Measurements from ENCODE around the gene RFX4.

The RFX4 gene

DNA sequence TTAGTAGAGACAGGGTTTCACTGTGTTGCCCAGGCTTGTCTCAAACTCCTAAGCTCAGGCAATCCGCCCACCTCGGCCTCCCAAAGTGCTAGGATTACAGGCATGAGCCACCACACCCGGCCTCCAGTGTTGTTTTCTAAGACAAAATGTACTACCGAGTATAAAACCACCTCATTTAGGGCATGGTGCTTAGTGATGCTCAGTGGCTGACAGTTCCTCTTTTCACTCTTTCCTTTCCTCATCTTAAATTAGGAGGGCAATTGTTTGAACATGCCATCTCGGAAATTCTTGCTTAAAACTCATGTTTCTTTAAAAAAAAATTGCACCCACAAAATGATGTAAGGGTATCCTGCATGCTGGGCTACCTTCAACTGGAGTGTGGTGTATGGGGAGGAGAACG, 89.0 kb downstream of the RFX4 start:
- no peak for DNase-seq
- Histone ChIP-seq H3K9me3 (ENCODE audit: control insufficient read depth, low read length) (no peaks in the 10 kb centered on the region), H3K4ac (ENCODE audit: low read depth in 1 of 2, low read length in 2 of 2) (no peak overlapping the region), H2AK5ac (ENCODE audit: low read length, severe bottlenecking) (no peak overlapping the region), H3K4me3 (ENCODE audit: insufficient read depth in 1 of 2, low read depth in 1 of 2, low read length in 2 of 2) (no peak overlapping the region), H3K36me3 (ENCODE audit: control insufficient read depth in 1 of 2, insufficient read depth in 2 of 2, low read depth in 1 of 2, low read length in 2 of 2) (no peaks in the 10 kb centered on the region), H4K8ac (ENCODE audit: low read length) (no peak overlapping the region), H3K14ac (ENCODE audit: low read length in 2 of 2) (no peak overlapping the region), H2BK12ac (ENCODE audit: low read length in 2 of 2) (no peak overlapping the region), H3K27me3 (ENCODE audit: control insufficient read depth in 1 of 2, insufficient read depth in 1 of 2, low read length in 2 of 2) (peaks cover 31 to 39% of the 10 kb centered on the region in 2 experiments), H3K4me1 (ENCODE audit: control insufficient read depth, insufficient read depth, low read depth, low read length) (no peaks in the 10 kb centered on the region), H2BK15ac (ENCODE audit: low read depth, poor library complexity, severe bottlenecking) (no peak overlapping the region), H4K91ac (ENCODE audit: low read length) (no peak overlapping the region), H2BK5ac (ENCODE audit: low read depth, low read length, poor library complexity, severe bottlenecking) (no peak overlapping the region), H2AFZ (ENCODE audit: low read depth, low read length) (no peak overlapping the region), H3K27ac (ENCODE audit: low read length, poor library complexity, severe bottlenecking) (no peak overlapping the region), H3K18ac (ENCODE audit: low read depth in 1 of 2, low read length in 2 of 2) (no peak overlapping the region), H3K9ac (ENCODE audit: low read length) (no peak overlapping the region), H2BK120ac (ENCODE audit: low read depth, low read length) (no peak overlapping the region), H3K23ac (ENCODE audit: low read length in 2 of 2) (no peak overlapping the region), H3K79me1 (replicated peaks; ENCODE audit: low read length, poor library complexity, severe bottlenecking) (no peaks in the 10 kb centered on the region), H3K4me2 (ENCODE audit: low read length, poor library complexity, severe bottlenecking) (no peak overlapping the region)
- 74% methylated on average over 4 of the region's 6 CpGs for WGBS

DNA sequence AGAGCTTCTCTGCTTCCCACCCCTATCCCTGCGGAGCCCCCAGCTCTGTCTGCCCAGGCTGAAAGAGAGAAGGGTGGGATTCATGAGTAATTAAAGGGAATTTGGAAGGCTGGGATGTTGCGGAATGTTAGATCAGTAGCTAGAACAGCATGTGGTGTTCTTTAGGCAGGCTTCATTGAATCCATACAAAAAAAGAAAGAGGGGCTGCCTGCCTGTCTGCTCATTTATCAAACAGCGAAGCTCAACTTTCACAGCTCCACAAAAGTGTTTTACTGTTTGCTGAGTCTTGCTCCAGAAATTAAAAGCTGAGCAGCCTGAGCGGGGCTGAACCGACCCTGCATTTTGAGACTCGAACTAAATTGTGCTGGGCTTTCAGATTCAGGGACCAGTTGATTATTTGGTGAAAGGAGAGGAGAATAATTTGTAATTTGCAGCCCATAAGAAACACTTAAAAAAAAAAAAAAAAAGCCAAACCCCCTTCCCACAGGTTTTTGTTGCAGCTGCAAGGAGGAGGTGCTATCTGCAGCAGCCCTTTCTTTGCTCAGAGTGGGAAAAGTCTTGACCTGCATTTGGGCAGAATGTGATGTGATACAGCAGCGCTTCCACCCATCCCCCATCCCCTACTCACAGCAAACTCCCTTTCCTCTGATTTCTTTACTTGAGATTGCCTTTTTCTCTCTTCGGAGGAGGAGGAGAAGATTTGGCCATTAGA, 89.7 kb downstream of the RFX4 start:
- no peaks in the 10 kb centered on the region for H3K79me1 ChIP-seq (replicated peaks; ENCODE audit: low read length, poor library complexity, severe bottlenecking)
- WGBS: 77% methylated on average over 5 of the region's 8 CpGs
- no peaks in the 10 kb centered on the region for H3K9me3 ChIP-seq (ENCODE audit: control insufficient read depth, low read length)
- H3K23ac ChIP-seq (ENCODE audit: low read length in 2 of 2): no peak overlapping the region
- no peak overlapping the region for H3K18ac ChIP-seq (ENCODE audit: low read depth in 1 of 2, low read length in 2 of 2)
- H3K27ac ChIP-seq (ENCODE audit: low read length, poor library complexity, severe bottlenecking): no peak overlapping the region
- no peak overlapping the region for H2AK5ac ChIP-seq (ENCODE audit: low read length, severe bottlenecking)
- no peak for DNase-seq
- no peak overlapping the region for H2AFZ ChIP-seq (ENCODE audit: low read depth, low read length)
- H4K91ac ChIP-seq (ENCODE audit: low read length): no peak overlapping the region
- no peak overlapping the region for H3K4me3 ChIP-seq (ENCODE audit: insufficient read depth in 1 of 2, low read depth in 1 of 2, low read length in 2 of 2)
- H3K36me3 ChIP-seq (ENCODE audit: control insufficient read depth in 1 of 2, insufficient read depth in 2 of 2, low read depth in 1 of 2, low read length in 2 of 2): no peaks in the 10 kb centered on the region
- no peak overlapping the region for H4K8ac ChIP-seq (ENCODE audit: low read length)
- no peak overlapping the region for H3K14ac ChIP-seq (ENCODE audit: low read length in 2 of 2)
- H3K27me3 ChIP-seq (ENCODE audit: control insufficient read depth in 1 of 2, insufficient read depth in 1 of 2, low read length in 2 of 2): peaks cover 29 to 32% of the 10 kb centered on the region in 2 experiments
- no peak overlapping the region for H2BK15ac ChIP-seq (ENCODE audit: low read depth, poor library complexity, severe bottlenecking)
- H3K4me2 ChIP-seq (ENCODE audit: low read length, poor library complexity, severe bottlenecking): no peak overlapping the region
- no peak overlapping the region for H3K9ac ChIP-seq (ENCODE audit: low read length)
- no peak overlapping the region for H2BK5ac ChIP-seq (ENCODE audit: low read depth, low read length, poor library complexity, severe bottlenecking)
- no peaks in the 10 kb centered on the region for H3K4me1 ChIP-seq (ENCODE audit: control insufficient read depth, insufficient read depth, low read depth, low read length)
- no peak overlapping the region for H2BK120ac ChIP-seq (ENCODE audit: low read depth, low read length)
- no peak overlapping the region for H2BK12ac ChIP-seq (ENCODE audit: low read length in 2 of 2)
- H3K4ac ChIP-seq (ENCODE audit: low read depth in 1 of 2, low read length in 2 of 2): no peak overlapping the region

DNA sequence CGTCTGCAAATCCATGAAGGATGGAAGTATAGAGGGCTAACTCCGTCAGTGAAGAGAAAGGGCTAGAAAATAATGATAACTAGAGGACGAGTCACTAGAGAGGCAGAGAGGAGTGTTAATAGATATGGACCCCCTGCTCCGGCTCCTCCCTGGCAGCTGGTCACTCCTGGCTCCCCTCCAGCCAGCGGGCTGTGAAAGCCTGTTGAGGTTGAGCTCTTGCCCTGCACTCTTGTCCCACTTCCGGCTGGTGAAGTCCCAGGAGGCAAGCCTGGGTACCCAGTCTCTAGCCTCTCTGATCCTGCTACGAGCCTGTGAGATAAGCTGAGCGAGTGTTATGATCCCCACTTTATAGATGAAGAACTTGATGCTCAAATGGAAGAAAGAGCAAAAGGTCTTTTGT, 90.3 kb downstream of the RFX4 start:
- H2BK15ac ChIP-seq (ENCODE audit: low read depth, poor library complexity, severe bottlenecking): no peak overlapping the region
- 72% methylated on average over 7 of the region's 8 CpGs for WGBS
- no peak overlapping the region for H3K27ac ChIP-seq (ENCODE audit: low read length, poor library complexity, severe bottlenecking)

DNA sequence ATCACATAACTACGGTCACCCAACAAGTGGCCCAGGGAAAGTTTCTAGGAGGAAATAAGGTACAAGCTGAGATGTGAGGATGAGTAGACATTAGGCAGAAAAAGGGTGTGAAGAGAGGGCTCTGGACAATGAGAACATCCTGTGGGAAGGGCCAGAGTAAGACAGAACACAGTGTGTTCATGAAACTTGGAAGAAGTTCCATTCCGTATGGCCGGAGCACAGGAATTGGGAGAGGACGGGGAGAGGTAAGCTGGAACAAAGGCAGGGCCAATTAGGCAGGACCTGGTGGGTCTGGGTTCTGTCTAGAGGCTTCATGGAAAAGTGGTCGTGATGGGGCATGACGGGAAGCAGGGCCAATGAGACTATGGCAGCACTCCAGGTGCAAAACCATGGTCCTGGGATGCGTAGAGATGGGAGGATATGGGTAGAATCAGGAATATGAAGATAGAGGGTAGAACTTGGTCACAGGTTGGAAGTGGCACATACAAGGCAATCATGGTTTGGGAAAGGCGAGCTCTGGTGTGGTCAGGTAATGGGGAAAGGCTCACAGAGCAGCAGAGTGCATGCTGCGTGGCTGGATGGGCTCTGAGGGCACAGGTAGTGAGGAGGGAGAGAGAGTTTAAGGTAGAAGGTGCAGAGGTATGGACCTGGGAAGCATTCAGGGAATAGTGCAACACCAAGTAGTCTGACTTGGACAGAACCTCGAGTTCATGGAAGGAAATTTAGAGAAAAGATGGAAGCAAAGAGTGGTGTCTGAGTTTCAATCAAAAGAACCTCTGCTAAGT, 93.0 kb downstream of the RFX4 start:
- H3K4ac ChIP-seq (ENCODE audit: low read depth in 1 of 2, low read length in 2 of 2): no peak overlapping the region
- no peak overlapping the region for H2AK5ac ChIP-seq (ENCODE audit: low read length, severe bottlenecking)
- 86% methylated on average over 10 of the region's 10 CpGs for WGBS
- H3K79me1 ChIP-seq (replicated peaks; ENCODE audit: low read length, poor library complexity, severe bottlenecking): no peaks in the 10 kb centered on the region
- H4K91ac ChIP-seq (ENCODE audit: low read length): peak overlapping the region; percentile 53
- no peak overlapping the region for H2BK12ac ChIP-seq (ENCODE audit: low read length in 2 of 2)
- no peak overlapping the region for H3K9ac ChIP-seq (ENCODE audit: low read length)
- H3K9me3 ChIP-seq (ENCODE audit: control insufficient read depth, low read length): no peaks in the 10 kb centered on the region
- H4K8ac ChIP-seq (ENCODE audit: low read length): no peak overlapping the region
- no peaks in the 10 kb centered on the region for H3K36me3 ChIP-seq (ENCODE audit: control insufficient read depth in 1 of 2, insufficient read depth in 2 of 2, low read depth in 1 of 2, low read length in 2 of 2)
- H2BK5ac ChIP-seq (ENCODE audit: low read depth, low read length, poor library complexity, severe bottlenecking): no peak overlapping the region
- H2BK120ac ChIP-seq (ENCODE audit: low read depth, low read length): no peak overlapping the region
- H3K18ac ChIP-seq (ENCODE audit: low read depth in 1 of 2, low read length in 2 of 2): no peak overlapping the region
- no peak overlapping the region for H3K4me3 ChIP-seq (ENCODE audit: insufficient read depth in 1 of 2, low read depth in 1 of 2, low read length in 2 of 2)
- no peaks in the 10 kb centered on the region for H3K4me1 ChIP-seq (ENCODE audit: control insufficient read depth, insufficient read depth, low read depth, low read length)
- H3K27me3 ChIP-seq (ENCODE audit: control insufficient read depth in 1 of 2, insufficient read depth in 1 of 2, low read length in 2 of 2): peaks cover 27 to 29% of the 10 kb centered on the region in 2 experiments
- no peak overlapping the region for H3K14ac ChIP-seq (ENCODE audit: low read length in 2 of 2)
- H2BK15ac ChIP-seq (ENCODE audit: low read depth, poor library complexity, severe bottlenecking): no peak overlapping the region
- no peak overlapping the region for H3K4me2 ChIP-seq (ENCODE audit: low read length, poor library complexity, severe bottlenecking)
- H2AFZ ChIP-seq (ENCODE audit: low read depth, low read length): no peak overlapping the region
- H3K23ac ChIP-seq (ENCODE audit: low read length in 2 of 2): no peak overlapping the region
- no peak overlapping the region for H3K27ac ChIP-seq (ENCODE audit: low read length, poor library complexity, severe bottlenecking)
- no peak for DNase-seq

More for the DNA sequence above, 90.3 kb downstream of the RFX4 start:
- no peaks in the 10 kb centered on the region for H3K4me1 ChIP-seq (ENCODE audit: control insufficient read depth, insufficient read depth, low read depth, low read length)
- H3K27me3 ChIP-seq (ENCODE audit: control insufficient read depth in 1 of 2, insufficient read depth in 1 of 2, low read length in 2 of 2): peaks cover 29 to 30% of the 10 kb centered on the region in 2 experiments
- no peak overlapping the region for H3K4ac ChIP-seq (ENCODE audit: low read depth in 1 of 2, low read length in 2 of 2)
- no peak overlapping the region for H4K8ac ChIP-seq (ENCODE audit: low read length)
- no peak overlapping the region for H3K4me2 ChIP-seq (ENCODE audit: low read length, poor library complexity, severe bottlenecking)
- H2BK12ac ChIP-seq (ENCODE audit: low read length in 2 of 2): no peak overlapping the region
- H2BK5ac ChIP-seq (ENCODE audit: low read depth, low read length, poor library complexity, severe bottlenecking): no peak overlapping the region
- no peak overlapping the region for H4K91ac ChIP-seq (ENCODE audit: low read length)
- no peak overlapping the region for H2BK120ac ChIP-seq (ENCODE audit: low read depth, low read length)
- no peak overlapping the region for H2AFZ ChIP-seq (ENCODE audit: low read depth, low read length)
- no peak overlapping the region for H3K18ac ChIP-seq (ENCODE audit: low read depth in 1 of 2, low read length in 2 of 2)
- H3K9me3 ChIP-seq (ENCODE audit: control insufficient read depth, low read length): no peaks in the 10 kb centered on the region
- H3K14ac ChIP-seq (ENCODE audit: low read length in 2 of 2): no peak overlapping the region
- H3K23ac ChIP-seq (ENCODE audit: low read length in 2 of 2): no peak overlapping the region
- no peak for DNase-seq
- no peak overlapping the region for H3K9ac ChIP-seq (ENCODE audit: low read length)
- H3K36me3 ChIP-seq (ENCODE audit: control insufficient read depth in 1 of 2, insufficient read depth in 2 of 2, low read depth in 1 of 2, low read length in 2 of 2): no peaks in the 10 kb centered on the region
- H3K79me1 ChIP-seq (replicated peaks; ENCODE audit: low read length, poor library complexity, severe bottlenecking): no peaks in the 10 kb centered on the region
- H3K4me3 ChIP-seq (ENCODE audit: insufficient read depth in 1 of 2, low read depth in 1 of 2, low read length in 2 of 2): no peak overlapping the region
- no peak overlapping the region for H2AK5ac ChIP-seq (ENCODE audit: low read length, severe bottlenecking)

All from mesenchymal stem cell (in vitro differentiated cells and primary cell).